Caco-2 (cell line): ENCODE results near the gene ZNF132. TPM values are rescaled to one million over a fixed set of nuclear protein-coding genes. Genes with fewer than 3 reads are reported as not detected.
"Not testable (repeated sequence)": the region's sequence is repeated elsewhere in the genome, so short reads cannot be mapped to it uniquely, and the experiment has no call there.

Experiments used
- Bru-seq: library from RNA; stranded (reverse); fragments of 400-500 nt; gene quantifications from one replicate; lab custom pipeline; 2021; lab: Mats Ljungman, UMichigan
- BruChase-seq, 2 experiments: library from RNA; stranded (reverse); fragments of 400-500 nt; gene quantifications; one replicate each; lab custom pipeline; 2021; lab: Mats Ljungman, UMichigan
- BruUV-seq: library from RNA; stranded (reverse); fragments of 400-500 nt; replicated peaks from 2 replicates; lab custom pipeline; 2021; lab: Mats Ljungman, UMichigan
- CTCF ChIA-PET: fragments of 300-600 bp; sonication (Branson Sonifier 250); formaldehyde crosslinking; loops from one replicate; lab custom pipeline; 2022; ENCODE audit warnings: antibody characterized with exemption; lab: Charles Lee
- POLR2A ChIA-PET: fragments of 300-600 bp; sonication (Branson Sonifier 250); formaldehyde crosslinking; loops from one replicate; lab custom pipeline; 2022; ENCODE audit warnings: antibody characterized with exemption; lab: Charles Lee
- DNase-seq, 2 experiments: peaks; one replicate each; pipeline versions ENCODE4 v3.0.0 to v3.0.0-alpha.2; 2020 to 2022
- H3K27me3 ChIP-seq: replicated peaks from 2 replicates; pipeline ENCODE4 v1.6.0; 2011; ENCODE audit warnings: low read length; ENCODE audit not compliant: control insufficient read depth, insufficient read depth
- H3K36me3 ChIP-seq: 2 replicates; pipeline ENCODE4 v1.5.1; 2011; ENCODE audit warnings: low read length; ENCODE audit not compliant: control insufficient read depth, insufficient read depth
- H3K4me1 ChIP-seq: fragments of 250-450 bp; sonication (Bioruptor Pico); 2 replicates; pipeline ENCODE4 v1.5.1; 2020; ENCODE audit warnings: mild to moderate bottlenecking
- H3K4me3 ChIP-seq: 2 replicates; pipeline ENCODE4 v1.5.1; 2011; ENCODE audit warnings: low read depth, mild to moderate bottlenecking, control low read depth, low read length
- H3K9me3 ChIP-seq: fragments of 250-450 bp; sonication (Bioruptor Pico); 2 replicates; pipeline ENCODE4 v1.5.1; 2020; ENCODE audit warnings: mild to moderate bottlenecking, moderate library complexity
- H3K27ac Mint-ChIP-seq: one replicate; pipeline ENCODE4 v1.8.0; 2022; ENCODE audit warnings: mixed read lengths; ENCODE audit not compliant: unreplicated experiment
- H3K27me3 Mint-ChIP-seq: one replicate; pipeline ENCODE4 v1.8.0; 2022; ENCODE audit warnings: mixed read lengths; ENCODE audit not compliant: insufficient read depth, unreplicated experiment
- H3K36me3 Mint-ChIP-seq: one replicate; pipeline ENCODE4 v1.8.0; 2022; ENCODE audit warnings: mild to moderate bottlenecking, mixed read lengths; ENCODE audit not compliant: insufficient read depth, unreplicated experiment
- H3K4me1 Mint-ChIP-seq: one replicate; pipeline ENCODE4 v1.8.0; 2022; ENCODE audit warnings: low read depth, mixed read lengths; ENCODE audit not compliant: unreplicated experiment
- H3K4me3 Mint-ChIP-seq: one replicate; pipeline ENCODE4 v1.8.0; 2022; ENCODE audit warnings: mild to moderate bottlenecking, moderate library complexity, mixed read lengths; ENCODE audit not compliant: unreplicated experiment
- H3K9me3 Mint-ChIP-seq: one replicate; pipeline ENCODE4 v1.8.0; 2022; ENCODE audit warnings: mixed read lengths; ENCODE audit not compliant: unreplicated experiment
- intact Hi-C: fragments of 100-400 bp; cut with micrococcal nuclease; formaldehyde crosslinking; loops from one replicate; pipeline ENCODE4 v1.10.0; 2022; ENCODE audit not compliant: unreplicated experiment
- long read RNA-seq: library from polyadenylated mRNA; stranded (forward); transcript quantifications from one replicate; pipeline ENCODE4 v2.0.0, GENCODE V29; 2022
- total RNA-seq: library from RNA; stranded (reverse); gene quantifications from 2 replicates; pipeline ENCODE4 v1.2.3, GENCODE V29; 2022
- TF ChIP-seq, protein P1 (sequence below), 2 experiments: fragments of 200-600 bp in 1 of 2; IDR thresholded peaks; 1 replicate in 1 of 2; 2 replicates in 1 of 2; pipeline versions ENCODE4 v1.5.1 to v1.8.0; 2011 to 2022; ENCODE audit warnings: antibody characterized with exemption in 1 of 2, control low read depth in 1 of 2, inconsistent platforms in 1 of 2, low read depth in 1 of 2, low read length in 1 of 2, mild to moderate bottlenecking in 1 of 2, moderate library complexity in 1 of 2; ENCODE audit not compliant: insufficient read depth in 1 of 2, severe bottlenecking in 1 of 2, unreplicated experiment in 1 of 2

Gene ZNF132
- not detected in 2 replicates for total RNA-seq
- percentile 18 among the genes with signal in this experiment for Bru-seq, nascent RNA
- not detected for BruChase-seq, experiment 1, labeled RNA remaining after a 2-hour chase
- not detected for BruChase-seq, experiment 2, labeled RNA remaining after a 6-hour chase
- long read RNA-seq: 0 reads

DNA sequence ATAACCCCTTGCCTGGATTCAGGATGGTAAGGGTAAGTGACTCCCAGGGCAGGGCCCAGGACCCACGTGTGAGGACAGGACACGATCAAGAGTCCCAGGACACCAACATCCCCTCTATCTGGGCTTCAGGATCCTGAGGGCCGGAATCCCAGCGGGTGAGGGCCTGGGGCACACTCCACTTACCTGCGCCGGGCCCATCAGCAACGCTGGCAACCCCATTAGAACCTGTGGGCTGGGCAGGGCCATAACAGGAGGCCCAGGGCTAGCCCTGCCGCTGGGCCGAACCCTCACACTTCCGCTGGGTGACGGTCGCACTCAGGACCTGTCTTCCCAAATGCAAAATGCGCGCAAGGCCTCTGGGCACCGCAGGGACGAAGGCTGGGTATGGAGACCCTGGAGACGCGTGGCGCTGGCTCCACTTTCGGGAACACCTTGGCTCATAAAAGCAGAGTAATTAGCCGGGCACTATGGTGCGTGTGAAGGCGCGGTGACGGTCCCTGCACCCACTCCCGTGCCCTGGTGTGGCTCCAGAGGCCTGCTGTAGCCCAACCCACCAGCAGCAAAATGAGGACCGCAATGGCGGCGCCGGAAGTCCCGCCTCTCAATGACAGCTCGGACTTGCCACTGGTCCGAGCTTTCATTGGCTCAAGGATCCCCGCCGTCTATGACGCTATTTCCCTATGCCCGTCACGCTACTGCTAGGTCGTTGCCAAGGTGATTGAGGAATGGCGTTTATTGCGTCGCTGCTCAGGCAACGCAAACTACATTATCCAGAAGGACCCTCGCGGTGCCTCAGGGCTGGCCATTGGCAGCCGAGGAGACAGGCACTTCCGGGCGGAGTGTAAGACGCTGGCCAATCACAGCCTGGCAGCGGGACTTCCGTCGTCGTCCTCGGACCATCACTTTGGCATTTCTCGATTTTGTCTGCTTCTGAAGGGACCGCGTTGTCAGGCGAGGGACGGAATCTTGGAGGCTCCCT is at the start of gene ZNF132:
TSS of gene ZNF132 (minus strand) at position 578 of the 979 bp plus-strand sequence. CDS start at position 246, 332 bp downstream.
- Histone ChIP-seq H3K9me3 (no peaks in the 10 kb centered on the region), H3K4me3 (no peak within 1 kb of the TSS), H3K36me3 (no peaks in the 10 kb centered on the region), H3K4me1 (no peaks in the 10 kb centered on the region), H3K27me3 (no peaks in the 10 kb centered on the region)
- H3K4me3 Mint-ChIP-seq: no peak within 1 kb of the TSS
- no peak for DNase-seq
- TF ChIP-seq, protein P1, sequence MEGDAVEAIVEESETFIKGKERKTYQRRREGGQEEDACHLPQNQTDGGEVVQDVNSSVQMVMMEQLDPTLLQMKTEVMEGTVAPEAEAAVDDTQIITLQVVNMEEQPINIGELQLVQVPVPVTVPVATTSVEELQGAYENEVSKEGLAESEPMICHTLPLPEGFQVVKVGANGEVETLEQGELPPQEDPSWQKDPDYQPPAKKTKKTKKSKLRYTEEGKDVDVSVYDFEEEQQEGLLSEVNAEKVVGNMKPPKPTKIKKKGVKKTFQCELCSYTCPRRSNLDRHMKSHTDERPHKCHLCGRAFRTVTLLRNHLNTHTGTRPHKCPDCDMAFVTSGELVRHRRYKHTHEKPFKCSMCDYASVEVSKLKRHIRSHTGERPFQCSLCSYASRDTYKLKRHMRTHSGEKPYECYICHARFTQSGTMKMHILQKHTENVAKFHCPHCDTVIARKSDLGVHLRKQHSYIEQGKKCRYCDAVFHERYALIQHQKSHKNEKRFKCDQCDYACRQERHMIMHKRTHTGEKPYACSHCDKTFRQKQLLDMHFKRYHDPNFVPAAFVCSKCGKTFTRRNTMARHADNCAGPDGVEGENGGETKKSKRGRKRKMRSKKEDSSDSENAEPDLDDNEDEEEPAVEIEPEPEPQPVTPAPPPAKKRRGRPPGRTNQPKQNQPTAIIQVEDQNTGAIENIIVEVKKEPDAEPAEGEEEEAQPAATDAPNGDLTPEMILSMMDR (IDR thresholded peaks at IDR 0.05; ENCODE audit: insufficient read depth in 1 of 2, low read depth in 1 of 2, low read length in 1 of 2, severe bottlenecking in 1 of 2, unreplicated experiment in 1 of 2): no peak
- intact Hi-C loops: no loop called here
- no peaks in the 10 kb centered on the region for H3K27me3 Mint-ChIP-seq
- no peaks in the 10 kb centered on the region for H3K36me3 Mint-ChIP-seq
- H3K4me1 Mint-ChIP-seq: no peaks in the 10 kb centered on the region
- ChIA-PET POLR2A (no interaction called here), CTCF (no interaction called here)
- no TSS peak for BruUV-seq
- H3K27ac Mint-ChIP-seq: no peak within 1 kb of the TSS
- H3K9me3 Mint-ChIP-seq: no peaks in the 10 kb centered on the region

DNA sequence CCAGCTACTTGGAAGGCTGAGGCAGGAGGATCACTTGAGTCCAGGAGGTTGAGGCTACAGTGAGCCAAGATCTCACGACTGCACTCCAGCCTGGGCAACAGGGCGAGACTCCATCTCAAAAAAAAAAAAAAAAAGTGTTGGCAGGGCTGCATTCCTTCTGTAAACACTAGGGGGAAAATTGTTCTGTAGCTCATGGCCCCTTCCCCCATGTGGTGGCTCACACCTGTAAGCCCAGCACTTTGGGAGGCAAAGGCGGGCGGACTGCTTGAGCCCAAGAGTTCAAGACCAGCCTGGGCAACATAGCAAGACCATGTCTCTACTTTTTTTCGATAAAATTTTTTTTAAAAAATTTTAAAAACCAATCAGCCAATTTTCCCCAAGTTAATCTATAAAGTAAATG is 44.4 kb upstream of the ZNF132 start:
- H3K27me3 ChIP-seq, H3K27me3 Mint-ChIP-seq, H3K36me3 Mint-ChIP-seq, H3K4me1 ChIP-seq, H3K4me3 Mint-ChIP-seq, H3K4me1 Mint-ChIP-seq, BruUV-seq, H3K27ac Mint-ChIP-seq, H3K4me3 ChIP-seq, CTCF ChIA-PET, H3K9me3 Mint-ChIP-seq, DNase-seq, H3K9me3 ChIP-seq, intact Hi-C loops, H3K36me3 ChIP-seq: not testable (repeated sequence)
- TF ChIP-seq, protein P1 (IDR thresholded peaks at IDR 0.05; ENCODE audit: insufficient read depth in 1 of 2, low read depth in 1 of 2, low read length in 1 of 2, severe bottlenecking in 1 of 2, unreplicated experiment in 1 of 2): peak in 1 of 2 experiments; percentile 22
- POLR2A ChIA-PET: interaction anchor here (1.0 kb wide), 1 partner anchor 35 kb away, joined by 3 read pairs; the partner anchor contains the start of gene ZBTB45

DNA sequence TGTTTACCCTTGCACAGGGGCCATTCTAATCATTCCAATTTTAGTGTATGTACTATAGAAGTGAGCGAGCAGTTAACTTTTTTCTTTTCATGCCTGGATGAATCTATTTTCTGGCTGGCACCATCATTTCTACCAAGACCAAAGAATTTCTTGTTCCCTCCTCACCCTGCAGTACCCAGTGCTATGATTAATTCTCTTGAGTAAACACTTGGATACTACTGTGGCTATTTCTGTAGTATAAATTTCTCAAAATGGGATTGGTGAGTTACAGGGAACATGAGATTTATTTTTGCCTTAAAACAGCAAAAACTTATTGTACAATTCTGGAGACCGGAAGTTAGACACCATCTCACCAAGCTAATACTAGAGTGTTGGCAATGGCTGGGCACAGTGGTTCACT is 43.8 kb upstream of the ZNF132 start:
- no peaks in the 10 kb centered on the region for H3K36me3 ChIP-seq
- DNase-seq: no peak
- H3K9me3 ChIP-seq: no peaks in the 10 kb centered on the region
- Mint-ChIP-seq H3K9me3 (no peaks in the 10 kb centered on the region), H3K27me3 (no peaks in the 10 kb centered on the region), H3K4me1 (no peaks in the 10 kb centered on the region), H3K4me3 (no peak overlapping the region), H3K27ac (no peak overlapping the region), H3K36me3 (peaks cover 8% of the 10 kb centered on the region)
- CTCF ChIA-PET: no interaction called here
- no TSS peak for BruUV-seq
- no peaks in the 10 kb centered on the region for H3K4me1 ChIP-seq
- TF ChIP-seq, protein P1 (IDR thresholded peaks at IDR 0.05; ENCODE audit: insufficient read depth in 1 of 2, low read depth in 1 of 2, low read length in 1 of 2, severe bottlenecking in 1 of 2, unreplicated experiment in 1 of 2): no peak
- H3K4me3 ChIP-seq: no peak overlapping the region
- POLR2A ChIA-PET: interaction anchor here (0.7 to 1.0 kb wide), 2 partner anchors 36 to 60 kb away, joined by 3 read pairs; partner anchors contain the start of genes TRIM28 and ZBTB45
- intact Hi-C loops: no loop called here
- no peaks in the 10 kb centered on the region for H3K27me3 ChIP-seq
